GM06990 (cell line): Measurements from ENCODE around the gene HOXC12.

Experiments used
- DNase-seq: peaks from one replicate; pipeline ENCODE4 v3.0.0-alpha.2; 2011; ENCODE audit not compliant: insufficient read length; ENCODE audit errors: extremely low read depth
- H3K27me3 ChIP-seq: replicated peaks from 2 replicates; pipeline ENCODE4 v1.6.0; 2011; ENCODE audit warnings: low read length; ENCODE audit not compliant: control insufficient read depth, insufficient read depth
- H3K36me3 ChIP-seq: 2 replicates; pipeline ENCODE4 v1.5.1; 2011; ENCODE audit warnings: low read length; ENCODE audit not compliant: control insufficient read depth, insufficient read depth
- H3K4me3 ChIP-seq: replicated peaks from 2 replicates; pipeline ENCODE4 v1.5.1; 2011; ENCODE audit warnings: low read depth, mild to moderate bottlenecking, control low read depth, low read length
- TF ChIP-seq, protein P1 (sequence below): IDR thresholded peaks from 2 replicates; pipeline ENCODE4 v1.5.1; 2011; ENCODE audit warnings: low read length, control low read depth, mild to moderate bottlenecking, inconsistent platforms; ENCODE audit not compliant: insufficient read depth, poor library complexity, severe bottlenecking

HOXC12 gene

DNA sequence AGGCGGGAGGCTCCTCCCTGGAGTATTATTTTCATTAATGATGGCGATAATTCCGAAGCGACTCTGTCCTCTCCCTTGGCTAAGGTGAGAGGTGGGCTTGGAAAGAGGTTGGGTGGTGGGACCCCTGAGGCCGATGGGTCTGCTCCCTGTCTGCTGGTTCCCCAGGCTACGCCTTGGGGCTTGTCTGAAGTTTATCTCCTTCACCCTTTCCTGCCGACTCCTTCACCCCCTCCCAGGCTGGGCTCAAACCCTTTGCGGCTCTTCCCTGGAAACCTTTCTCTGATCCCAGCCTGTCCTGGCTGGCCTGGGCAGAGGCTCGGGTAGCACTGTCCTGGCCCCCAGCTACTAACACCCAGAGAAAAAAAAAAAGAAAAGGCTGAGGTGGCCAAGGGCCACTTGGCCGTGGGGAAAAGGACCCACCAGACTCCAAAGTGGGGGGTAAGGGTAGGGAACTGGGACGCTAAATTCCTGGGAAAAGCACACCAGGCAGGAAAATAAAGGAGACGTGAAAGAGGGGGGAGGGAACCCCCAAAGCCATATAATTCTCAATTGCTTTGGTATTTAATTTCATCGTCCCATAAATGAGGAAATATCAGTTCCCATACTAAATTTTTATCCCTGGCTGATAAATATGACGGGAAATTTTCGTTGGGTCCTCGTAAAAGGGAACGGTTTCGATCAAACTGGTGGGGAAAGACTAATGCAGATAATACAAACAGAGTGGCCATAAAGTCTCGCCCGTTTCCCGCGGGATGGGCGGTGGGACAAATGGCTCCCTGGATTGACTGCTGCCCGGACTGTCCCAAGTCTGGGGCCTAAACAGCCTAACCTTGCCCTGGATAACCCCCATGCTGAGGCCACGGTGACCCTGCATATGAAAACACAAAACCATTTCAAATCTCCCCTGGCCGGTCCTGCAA is 28.2 kb downstream of the HOXC12 start:
- Histone ChIP-seq H3K4me3 (no peak overlapping the region), H3K27me3 (peaks cover 5% of the 10 kb centered on the region), H3K36me3 (no peaks in the 10 kb centered on the region)
- DNase-seq = no peak
- TF ChIP-seq, protein P1, sequence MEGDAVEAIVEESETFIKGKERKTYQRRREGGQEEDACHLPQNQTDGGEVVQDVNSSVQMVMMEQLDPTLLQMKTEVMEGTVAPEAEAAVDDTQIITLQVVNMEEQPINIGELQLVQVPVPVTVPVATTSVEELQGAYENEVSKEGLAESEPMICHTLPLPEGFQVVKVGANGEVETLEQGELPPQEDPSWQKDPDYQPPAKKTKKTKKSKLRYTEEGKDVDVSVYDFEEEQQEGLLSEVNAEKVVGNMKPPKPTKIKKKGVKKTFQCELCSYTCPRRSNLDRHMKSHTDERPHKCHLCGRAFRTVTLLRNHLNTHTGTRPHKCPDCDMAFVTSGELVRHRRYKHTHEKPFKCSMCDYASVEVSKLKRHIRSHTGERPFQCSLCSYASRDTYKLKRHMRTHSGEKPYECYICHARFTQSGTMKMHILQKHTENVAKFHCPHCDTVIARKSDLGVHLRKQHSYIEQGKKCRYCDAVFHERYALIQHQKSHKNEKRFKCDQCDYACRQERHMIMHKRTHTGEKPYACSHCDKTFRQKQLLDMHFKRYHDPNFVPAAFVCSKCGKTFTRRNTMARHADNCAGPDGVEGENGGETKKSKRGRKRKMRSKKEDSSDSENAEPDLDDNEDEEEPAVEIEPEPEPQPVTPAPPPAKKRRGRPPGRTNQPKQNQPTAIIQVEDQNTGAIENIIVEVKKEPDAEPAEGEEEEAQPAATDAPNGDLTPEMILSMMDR = no peak

DNA sequence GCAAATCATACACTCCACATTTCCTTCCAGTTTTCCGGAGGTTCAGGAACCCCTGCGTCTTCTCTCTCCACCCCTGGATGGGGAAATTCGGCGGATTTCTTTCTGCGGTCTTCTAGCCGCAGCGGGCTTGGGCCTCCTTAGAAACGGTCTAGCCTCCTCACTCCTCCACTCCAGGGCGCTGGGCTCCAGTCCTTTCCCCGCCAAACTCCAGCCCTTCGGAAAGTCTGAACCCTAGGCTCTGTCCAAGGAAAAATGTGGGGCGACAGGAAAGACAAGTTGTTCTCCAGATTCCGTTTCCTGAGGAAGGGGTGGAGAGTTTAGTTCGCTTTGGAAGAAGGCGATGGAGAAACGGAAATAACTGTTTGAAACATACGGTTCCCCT is 28.9 kb downstream of the HOXC12 start:
- DNase-seq = no peak
- TF ChIP-seq, protein P1 = no peak
- peaks cover 5% of the 10 kb centered on the region for H3K27me3 ChIP-seq
- no peak overlapping the region for H3K4me3 ChIP-seq
- H3K36me3 ChIP-seq = no peaks in the 10 kb centered on the region

DNA sequence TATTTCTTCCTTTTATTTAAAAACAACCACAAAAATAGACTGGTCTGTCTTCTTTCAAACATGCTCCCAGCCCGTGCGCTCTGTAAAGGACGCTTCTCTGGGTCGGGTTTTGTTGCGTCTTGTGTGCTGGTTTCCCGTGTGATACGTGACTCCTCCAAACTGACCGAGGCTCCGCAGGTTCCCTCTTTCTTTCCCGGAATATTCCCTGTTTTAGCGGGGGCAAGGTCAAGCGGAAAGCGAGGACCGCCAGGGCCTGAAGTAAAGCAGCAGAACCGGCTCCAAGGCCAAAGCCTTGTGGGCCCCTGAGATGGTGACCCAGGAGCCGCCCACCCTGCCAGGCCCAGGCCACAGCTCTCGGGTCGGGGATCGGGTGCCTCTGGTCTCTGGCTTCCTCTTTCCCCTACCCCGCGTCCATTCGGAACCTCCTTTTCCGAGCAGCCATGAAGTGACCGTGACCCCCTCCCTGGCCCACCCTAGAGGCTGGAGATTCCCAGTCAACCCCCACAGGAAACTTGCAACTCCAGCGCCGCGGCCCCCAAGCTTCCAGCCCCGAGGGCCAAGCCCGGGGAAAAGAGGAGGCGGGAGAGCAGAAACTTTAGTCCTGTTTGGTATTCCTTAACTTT is 29.4 kb downstream of the HOXC12 start:
- Histone ChIP-seq H3K36me3 (no peaks in the 10 kb centered on the region), H3K27me3 (peaks cover 5% of the 10 kb centered on the region), H3K4me3 (no peak overlapping the region)
- TF ChIP-seq, protein P1 = no peak
- DNase-seq = no peak

DNA sequence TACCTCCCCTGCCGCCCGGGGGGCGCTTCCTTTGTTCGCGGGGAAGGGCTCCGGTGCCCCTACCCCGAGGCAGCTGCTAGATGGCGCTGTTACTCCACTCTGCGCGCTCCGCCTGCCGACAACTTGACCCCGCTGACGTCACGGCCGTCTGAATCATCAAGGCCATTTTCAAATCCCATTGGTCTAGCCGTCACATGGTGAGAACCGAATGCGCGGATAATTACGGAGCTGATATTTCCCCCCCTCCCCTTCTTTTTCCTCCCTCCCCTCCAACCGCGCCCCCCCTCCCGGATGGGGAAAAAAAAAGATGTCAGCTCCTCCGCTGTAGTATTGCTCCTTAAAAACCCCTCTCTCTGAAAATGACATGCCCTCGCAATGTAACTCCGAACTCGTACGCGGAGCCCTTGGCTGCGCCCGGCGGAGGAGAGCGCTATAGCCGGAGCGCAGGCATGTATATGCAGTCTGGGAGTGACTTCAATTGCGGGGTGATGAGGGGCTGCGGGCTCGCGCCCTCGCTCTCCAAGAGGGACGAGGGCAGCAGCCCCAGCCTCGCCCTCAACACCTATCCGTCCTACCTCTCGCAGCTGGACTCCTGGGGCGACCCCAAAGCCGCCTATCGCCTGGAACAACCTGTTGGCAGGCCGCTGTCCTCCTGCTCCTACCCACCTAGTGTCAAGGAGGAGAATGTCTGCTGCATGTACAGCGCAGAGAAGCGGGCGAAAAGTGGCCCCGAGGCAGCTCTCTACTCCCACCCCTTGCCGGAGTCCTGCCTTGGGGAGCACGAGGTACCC is 30.4 kb downstream of the HOXC12 start, which contains the start of gene HOXC10:
Gene HOXC10 (plus strand): TSS at position 246 of the 791 bp plus-strand sequence. CDS start 114 bp downstream, at position 360.
- DNase-seq = peak; percentile 75
- TF ChIP-seq, protein P1 = peak; percentile 82
- no peaks in the 10 kb centered on the region for H3K36me3 ChIP-seq
- H3K4me3 ChIP-seq = peak within 1 kb of the TSS; percentile 13; the same call in 1 of the 2 replicates
- H3K27me3 ChIP-seq = peaks cover 5% of the 10 kb centered on the region

DNA sequence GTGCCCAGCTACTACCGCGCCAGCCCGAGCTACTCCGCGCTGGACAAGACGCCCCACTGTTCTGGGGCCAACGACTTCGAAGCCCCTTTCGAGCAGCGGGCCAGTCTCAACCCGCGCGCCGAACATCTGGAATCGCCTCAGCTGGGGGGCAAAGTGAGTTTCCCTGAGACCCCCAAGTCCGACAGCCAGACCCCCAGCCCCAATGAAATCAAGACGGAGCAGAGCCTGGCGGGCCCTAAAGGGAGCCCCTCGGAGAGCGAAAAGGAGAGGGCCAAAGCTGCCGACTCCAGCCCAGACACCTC is 30.9 kb downstream of the HOXC12 start:
- Histone ChIP-seq H3K36me3 (no peaks in the 10 kb centered on the region), H3K27me3 (peaks cover 6% of the 10 kb centered on the region), H3K4me3 (no peak overlapping the region)
- TF ChIP-seq, protein P1 = no peak
- DNase-seq = no peak
